Measurements from ENCODE around the gene SLC35B1. TPM values are rescaled to one million over a fixed set of nuclear protein-coding genes. Genes with fewer than 3 reads are reported as not detected.

The SLC35B1 gene
- total and polyA plus RNA-seq, 2 of the 4 experiments (the other 2 are of a cell fraction): 66.4 to 86.2 TPM

GRCh38 chr17:49670641-49671040, 37.1 kb downstream of the SLC35B1 start:
- H3K14ac ChIP-seq (replicated peaks; ENCODE audit: low read depth, low read length): no peak overlapping the region
- peaks cover 22 to 53% of the 10 kb centered on the region in 2 experiments for H3K79me1 ChIP-seq (ENCODE audit: low read depth in 1 of 2, low read length in 2 of 2)
- ATAC-seq (ENCODE audit: low read depth) (no peak), DNase-seq (no peak)
- H2BK5ac ChIP-seq (ENCODE audit: low read depth, low read length, poor library complexity, severe bottlenecking): no peak overlapping the region
- ChIA-PET POLR2A (ENCODE audit: unreplicated experiment) (no interaction called here), CTCF (interaction anchor here (0.6 kb wide), 1 partner anchor 15 kb away, joined by 3 read pairs; no protein-coding TSS in a partner anchor)
- intact Hi-C loops (cut with micrococcal nuclease): no loop called here
- TF ChIP-seq FOS (IDR thresholded peaks at IDR 0.05; ENCODE audit: low read depth, low read length): no peak
- TF ChIP-seq, protein P1, sequence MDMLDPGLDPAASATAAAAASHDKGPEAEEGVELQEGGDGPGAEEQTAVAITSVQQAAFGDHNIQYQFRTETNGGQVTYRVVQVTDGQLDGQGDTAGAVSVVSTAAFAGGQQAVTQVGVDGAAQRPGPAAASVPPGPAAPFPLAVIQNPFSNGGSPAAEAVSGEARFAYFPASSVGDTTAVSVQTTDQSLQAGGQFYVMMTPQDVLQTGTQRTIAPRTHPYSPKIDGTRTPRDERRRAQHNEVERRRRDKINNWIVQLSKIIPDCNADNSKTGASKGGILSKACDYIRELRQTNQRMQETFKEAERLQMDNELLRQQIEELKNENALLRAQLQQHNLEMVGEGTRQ (IDR thresholded peaks at IDR 0.05; ENCODE audit: low read depth, low read length): no peak
- no peak for TF ChIP-seq CHD1 (IDR thresholded peaks at IDR 0.05; ENCODE audit: low read depth, low read length)
- no peak for TF ChIP-seq RFX5 (IDR thresholded peaks at IDR 0.05; ENCODE audit: low read depth, low read length)
- no peak for TF ChIP-seq CEBPB (IDR thresholded peaks at IDR 0.05; ENCODE audit: low read depth, low read length)
- no peak for TF ChIP-seq NFE2L2 (IDR thresholded peaks at IDR 0.05; ENCODE audit: low read depth, low read length)
- no peak for TF ChIP-seq POLR2A (IDR thresholded peaks at IDR 0.05; ENCODE audit: low read depth, low read length)
- dilution Hi-C loops (cut with HindIII; ENCODE audit: low sequenced_read_pairs, unreplicated experiment): no loop called here
- no peaks in the 10 kb centered on the region for H3K36me3 ChIP-seq (ENCODE audit: control insufficient read depth, insufficient read depth, low read length)
- H2BK15ac ChIP-seq (ENCODE audit: low read depth, low read length): no peak overlapping the region
- no peak overlapping the region for H3K27ac ChIP-seq (ENCODE audit: insufficient read depth, low read length)
- H3K9ac ChIP-seq (ENCODE audit: low read depth, low read length): no peak overlapping the region
- H3K4ac ChIP-seq (ENCODE audit: low read depth, low read length): no peak overlapping the region
- no peaks in the 10 kb centered on the region for H3K27me3 ChIP-seq (ENCODE audit: control insufficient read depth, insufficient read depth, low read length)
- H3K4me1 ChIP-seq (ENCODE audit: control insufficient read depth, insufficient read depth, low read length): no peaks in the 10 kb centered on the region
- H2AK5ac ChIP-seq (ENCODE audit: low read depth, low read length): no peak overlapping the region
- no peak overlapping the region for H3K23ac ChIP-seq (ENCODE audit: low read depth, low read length)
- WGBS, 2 experiments (ENCODE audit: extremely low coverage in 2 of 2, insufficient read length in 1 of 2): no CpG with 5 or more reads among the region's 4 CpGs
- H2BK20ac ChIP-seq (ENCODE audit: low read depth, low read length): no peak overlapping the region
- H3K9me3 ChIP-seq (ENCODE audit: control insufficient read depth, insufficient read depth, low read length): no peaks in the 10 kb centered on the region
- no peak overlapping the region for H2BK120ac ChIP-seq (ENCODE audit: low read depth, low read length)
- BruUV-seq (replicated peaks): no TSS peak
- no peak overlapping the region for H4K5ac ChIP-seq (ENCODE audit: low read depth, low read length)
- H3K4me3 ChIP-seq (ENCODE audit: insufficient read depth, low read depth, low read length): no peak overlapping the region
- H3K4me2 ChIP-seq (ENCODE audit: low read depth, low read length): no peak overlapping the region
- no peak overlapping the region for H2AK9ac ChIP-seq (replicated peaks; ENCODE audit: low read depth, low read length, poor library complexity)
- H4K8ac ChIP-seq (ENCODE audit: low read depth in 2 of 2, low read length in 2 of 2): no peak overlapping the region
- no peak overlapping the region for H3K18ac ChIP-seq (ENCODE audit: low read depth, low read length)
- no peak overlapping the region for H3K56ac ChIP-seq (ENCODE audit: extremely low read depth, insufficient read depth, low read length)
- H4K20me1 ChIP-seq (ENCODE audit: insufficient read depth, low read length): peaks cover 19% of the 10 kb centered on the region
- no peak overlapping the region for H4K91ac ChIP-seq (ENCODE audit: insufficient read depth, low read depth, low read length)
- H3K9me1 ChIP-seq (ENCODE audit: insufficient read depth, low read length): 0 out of 2 replicates have a peak, but pooled peaks cover 1% of the 10 kb centered on the region
- in situ Hi-C loops (cut with MboI; ENCODE audit: low sequenced_read_pairs): no loop called here
- no peak overlapping the region for H2AFZ ChIP-seq (replicated peaks; ENCODE audit: low read length, poor library complexity)
